ENCODE data around the gene C1orf198.

GRCh38 chr1:230894664-230895063 is 26.3 kb upstream of the C1orf198 start:
- TF ChIP-seq CTCF (conservative IDR thresholded peaks at IDR 0.05; ENCODE audit: low read length): no peak
- TF ChIP-seq EZH2phosphoT487 (IDR thresholded peaks at IDR 0.05; ENCODE audit: borderline replicate concordance): no peak

All from Loucy (cell line).